ENCODE results near the gene HNRNPR.
A peak's percentile ranks its signal among the peaks of the same experiment; 100 is the strongest.

HNRNPR gene

GRCh38 chr1:23368562-23369334, 24.7 kb upstream of the HNRNPR start:
- peak; percentile 91 for DNase-seq (ENCODE audit: low read depth)

- peak; percentile 99 for DNase-seq (ENCODE audit: low read depth)
These were observed 23.9 kb upstream of the HNRNPR start for GRCh38 chr1:23367791-23368561.

- DNase-seq (ENCODE audit: low read depth), result no peak
These were observed 23.3 kb upstream of the HNRNPR start for GRCh38 chr1:23367451-23367790.

DNA sequence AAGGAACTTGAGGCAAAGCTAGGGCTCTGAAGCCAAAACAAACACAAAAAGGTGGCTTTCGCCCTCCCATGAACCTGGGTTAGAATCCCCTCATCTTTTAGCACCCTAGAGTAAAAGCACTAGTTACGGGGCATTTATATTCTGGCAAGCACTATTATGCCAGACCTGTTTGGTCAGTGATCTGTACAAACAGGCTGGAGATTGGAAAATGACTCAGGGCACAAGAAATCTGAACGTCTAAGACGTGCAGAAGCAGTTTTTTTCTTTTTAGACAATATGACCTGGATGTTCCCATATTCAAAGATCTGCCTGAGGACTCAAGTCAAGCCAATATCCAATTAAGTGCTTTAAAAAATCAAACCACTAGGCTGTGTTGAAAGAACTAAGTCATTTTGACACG, 22.5 kb upstream of the HNRNPR start:
- no peak for DNase-seq (ENCODE audit: low read depth)

DNA sequence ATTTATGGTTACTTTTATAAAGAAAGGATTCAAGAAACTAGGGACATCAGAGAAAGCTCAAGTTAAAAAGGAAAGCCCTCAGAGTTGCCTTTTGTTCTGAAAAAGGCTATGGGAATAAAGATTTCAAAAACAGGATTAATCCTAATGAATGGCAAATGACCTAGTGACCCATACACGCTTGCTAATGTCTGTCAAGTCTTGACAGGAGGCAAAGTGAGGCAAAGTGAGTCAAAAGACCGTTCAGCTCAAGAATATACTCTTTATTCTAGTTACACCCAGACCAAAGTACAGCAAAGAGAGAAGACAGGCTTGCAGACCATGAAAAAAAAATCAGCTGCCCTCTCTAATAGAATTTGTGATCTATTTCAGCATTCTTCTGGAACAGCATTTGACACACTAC, 22.1 kb upstream of the HNRNPR start:
- no peak for DNase-seq (ENCODE audit: low read depth)

DNA sequence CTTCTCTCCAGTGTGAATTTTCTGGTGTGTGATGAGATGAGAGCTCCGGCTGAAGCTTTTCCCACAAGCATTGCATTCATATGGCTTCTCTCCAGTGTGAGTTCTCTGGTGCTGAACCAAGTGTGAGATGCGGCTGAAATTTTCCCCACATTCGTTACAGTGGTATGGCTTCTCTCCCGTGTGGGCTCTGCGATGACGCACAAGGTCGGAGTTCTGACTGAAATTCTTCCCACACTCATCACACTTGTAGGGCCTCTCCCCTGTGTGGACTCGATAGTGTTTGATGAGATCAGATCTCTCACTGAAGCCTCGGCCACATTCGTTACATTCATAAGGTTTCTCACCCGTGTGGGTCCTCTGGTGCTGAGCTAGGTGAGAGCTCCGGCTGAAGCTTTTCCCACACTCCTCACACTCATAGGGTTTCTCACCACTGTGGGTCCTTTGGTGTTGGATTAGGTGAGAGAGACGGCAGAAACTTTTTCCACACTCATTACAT, 18.2 kb upstream of the HNRNPR start:
- DNase-seq (ENCODE audit: low read depth), result peak; percentile 21

DNA sequence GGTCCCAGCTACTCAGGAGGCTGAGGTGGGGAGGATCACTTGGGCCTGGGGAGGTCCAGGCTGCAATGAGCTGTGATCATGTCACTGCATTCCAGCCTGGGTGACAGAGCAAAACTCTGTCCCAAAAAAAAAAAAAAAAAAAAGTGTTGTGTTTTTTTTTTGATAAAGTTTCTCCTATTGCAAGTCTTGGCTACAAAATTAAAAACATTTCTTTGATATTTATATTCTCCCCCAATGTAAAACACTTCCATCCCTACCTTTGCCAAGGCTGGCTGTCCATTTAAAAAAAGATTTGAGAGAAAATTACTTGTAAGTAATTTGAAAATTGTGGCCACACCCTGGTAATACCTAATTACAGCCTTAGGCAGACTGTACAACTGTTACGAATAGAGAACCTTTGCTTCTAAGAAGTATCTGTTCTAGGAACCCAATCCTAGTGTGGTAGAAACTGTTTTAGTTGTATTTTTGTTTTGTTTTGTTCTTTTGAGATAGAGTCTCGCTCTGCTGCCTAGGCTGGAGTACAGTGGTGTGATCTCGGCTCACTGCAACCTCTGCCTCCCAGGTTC, 14.3 kb upstream of the HNRNPR start:
- DNase-seq (ENCODE audit: low read depth), result no peak

- no peak for DNase-seq (ENCODE audit: low read depth)
These were observed 13.2 kb upstream of the HNRNPR start for GRCh38 chr1:23357138-23357908.

- DNase-seq (ENCODE audit: low read depth), result no peak
These were observed 12.5 kb upstream of the HNRNPR start for GRCh38 chr1:23356471-23357137.

DNA sequence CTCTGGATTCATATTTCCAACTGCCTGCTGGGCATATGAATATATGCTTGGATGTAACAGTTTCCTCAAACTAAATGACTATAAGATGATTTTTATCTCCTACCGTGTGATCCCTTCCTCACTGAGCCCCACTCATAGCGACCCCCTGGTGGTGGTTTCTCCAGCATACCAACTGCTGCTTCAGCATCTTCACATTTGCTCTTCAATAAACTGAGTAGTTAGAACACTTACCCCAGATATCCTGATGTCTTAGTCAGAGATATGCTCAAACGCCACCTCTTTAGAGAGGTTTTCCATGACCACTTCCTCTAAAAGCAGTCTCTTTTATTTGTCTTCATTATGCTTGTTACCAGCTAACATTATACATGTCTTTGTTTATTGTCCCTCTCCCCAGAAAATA, 10.2 kb upstream of the HNRNPR start:
- DNase-seq (ENCODE audit: low read depth), result no peak

DNA sequence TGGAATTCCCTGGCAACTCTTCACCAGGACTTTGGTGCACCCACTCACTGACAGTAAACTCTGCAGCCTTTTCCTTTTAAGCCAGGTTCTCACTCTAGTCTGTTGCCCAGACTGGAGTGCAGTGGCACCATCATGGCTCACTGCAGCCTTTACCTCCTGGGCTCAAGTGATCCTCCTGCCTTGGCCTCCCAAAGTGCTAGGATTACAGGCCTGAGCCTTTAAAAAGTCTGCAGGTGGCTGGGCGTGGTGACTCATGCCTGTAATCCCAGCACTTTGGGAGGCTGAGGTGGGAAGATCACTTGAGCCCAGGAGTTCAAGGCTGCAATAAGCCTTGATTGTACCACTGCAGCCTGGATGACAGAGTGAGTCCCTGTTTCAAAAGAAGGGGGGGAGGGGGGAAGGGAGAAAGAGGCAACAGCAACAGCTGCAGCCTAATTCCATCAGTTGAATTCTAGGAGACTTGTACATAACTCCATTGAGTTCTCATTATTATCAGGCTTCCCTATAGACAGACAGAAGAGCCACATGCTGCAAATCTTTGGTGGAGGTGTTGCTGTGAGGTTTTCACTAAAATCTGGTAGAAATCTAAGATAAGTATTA, 8.1 kb upstream of the HNRNPR start:
- no peak for DNase-seq (ENCODE audit: low read depth)

DNA sequence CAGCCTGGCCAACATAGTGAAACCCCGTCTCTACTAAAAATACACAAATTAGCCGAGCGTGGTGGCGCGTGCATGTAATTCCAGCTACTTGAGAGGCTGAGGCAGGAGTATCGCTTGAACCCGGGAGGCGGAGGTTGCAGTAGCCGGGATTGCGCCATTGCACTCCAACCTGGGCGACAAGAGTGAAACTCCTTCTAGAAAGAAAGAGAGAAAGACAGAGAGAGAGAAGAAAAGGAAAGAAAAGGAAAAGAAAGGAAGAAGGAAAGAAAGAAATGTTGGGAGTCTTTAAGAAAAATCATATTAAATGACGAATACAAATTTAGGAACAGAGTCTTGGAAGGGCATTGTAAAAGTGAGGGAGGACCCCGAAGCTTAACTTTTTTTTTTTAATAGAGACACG, 1.8 kb upstream of the HNRNPR start:
- no peak for DNase-seq (ENCODE audit: low read depth)

- DNase-seq (ENCODE audit: low read depth), result no peak
These were observed 946 bp upstream of the HNRNPR start for GRCh38 chr1:23344987-23345472.

DNA sequence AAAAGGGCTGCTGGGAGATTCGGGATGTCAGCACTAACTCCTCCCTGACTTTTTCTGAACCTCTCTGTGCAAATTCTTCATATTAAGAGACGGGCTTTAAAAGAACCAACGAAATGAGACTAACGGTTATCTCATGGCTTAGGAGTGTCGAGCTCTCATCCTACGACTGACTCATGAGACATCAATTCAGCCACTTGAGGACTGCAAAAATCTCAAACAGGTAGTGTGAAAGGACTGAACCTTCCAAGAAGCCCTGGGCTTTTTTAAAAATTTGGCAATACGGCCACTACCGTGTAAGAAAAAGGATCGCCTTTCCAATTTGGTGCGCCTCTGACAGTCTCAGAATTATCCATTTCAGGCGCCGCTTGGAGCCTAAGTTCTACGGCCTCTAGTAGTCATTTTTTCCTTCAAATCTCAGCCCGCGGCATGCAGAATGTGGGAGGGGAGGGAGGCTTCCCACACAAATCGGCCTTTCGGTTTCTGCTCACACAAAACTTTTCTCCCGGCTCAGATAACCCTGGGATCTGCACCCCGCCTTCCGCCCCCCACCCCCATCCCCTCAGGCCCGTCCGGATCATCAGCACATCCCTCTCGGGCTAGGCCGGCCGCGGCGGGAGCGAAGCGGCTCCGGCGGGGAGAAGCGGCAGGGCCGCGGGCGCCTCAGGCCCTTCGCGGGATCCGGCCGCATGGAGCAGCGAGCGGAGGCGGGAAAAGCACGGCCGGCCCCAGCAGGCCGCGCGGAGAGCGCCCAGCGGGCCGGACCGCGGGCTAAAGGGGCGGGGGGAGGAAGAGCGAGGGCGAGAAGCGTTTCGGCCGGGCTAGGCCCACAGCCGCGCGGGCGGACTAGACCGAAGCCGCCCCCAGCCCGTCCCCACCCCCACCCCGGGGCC, 618 bp downstream of the HNRNPR start:
- peak; percentile 90 for DNase-seq (ENCODE audit: low read depth)

DNA sequence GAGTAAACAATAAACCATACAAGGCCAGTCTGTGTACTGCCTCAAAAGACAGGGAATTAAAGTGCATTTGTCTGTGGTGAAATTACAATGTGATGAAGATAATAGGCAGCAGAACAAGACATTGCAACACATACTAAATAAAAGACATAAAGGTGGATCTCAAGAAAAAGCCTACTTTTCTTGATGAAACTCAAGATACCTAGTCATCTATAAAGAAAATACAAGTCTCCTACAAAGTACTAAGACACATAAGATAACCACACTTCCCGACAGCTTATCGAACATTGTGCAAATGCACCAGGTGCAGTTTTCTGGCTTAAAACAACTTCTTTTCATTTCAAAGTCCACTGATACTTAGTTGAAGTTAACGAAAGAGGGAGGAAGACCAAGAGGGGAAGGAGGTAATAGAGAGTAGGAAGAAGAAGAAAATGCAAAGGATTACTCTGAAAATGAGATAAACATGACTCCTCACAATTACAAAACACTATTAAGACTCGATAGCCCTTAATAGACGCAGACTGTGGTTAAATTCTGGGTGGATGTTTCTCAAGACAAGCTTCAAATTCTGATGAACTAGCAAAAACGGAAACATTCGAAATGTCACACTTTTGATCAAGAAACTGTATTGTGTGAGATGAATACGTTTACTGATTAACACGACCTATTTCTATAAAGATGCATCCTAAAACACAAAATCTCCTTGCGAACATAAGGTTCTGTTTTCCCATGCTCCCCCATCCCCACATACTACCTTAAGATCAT, 2.0 kb downstream of the HNRNPR start:
- DNase-seq (ENCODE audit: low read depth), result peak; percentile 54

DNA sequence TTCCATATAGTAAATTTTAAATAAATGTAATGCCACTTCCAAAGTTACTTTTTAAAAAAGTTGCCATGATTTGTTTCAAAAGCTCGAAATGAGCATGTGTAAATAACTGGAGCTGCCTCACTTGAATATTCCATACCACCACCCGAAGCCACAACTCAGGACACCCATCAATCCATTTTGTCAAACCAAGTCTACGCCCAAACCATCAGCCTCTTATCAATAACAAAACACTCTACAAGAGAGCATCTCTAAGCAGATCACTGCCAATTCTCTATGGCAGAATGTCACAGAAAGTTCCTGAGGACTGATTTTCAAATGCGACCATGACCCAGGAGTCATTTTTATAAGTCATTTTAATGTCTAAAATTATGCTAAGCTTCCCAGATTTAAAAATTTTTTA, 4.5 kb downstream of the HNRNPR start:
- DNase-seq (ENCODE audit: low read depth), result no peak

DNA sequence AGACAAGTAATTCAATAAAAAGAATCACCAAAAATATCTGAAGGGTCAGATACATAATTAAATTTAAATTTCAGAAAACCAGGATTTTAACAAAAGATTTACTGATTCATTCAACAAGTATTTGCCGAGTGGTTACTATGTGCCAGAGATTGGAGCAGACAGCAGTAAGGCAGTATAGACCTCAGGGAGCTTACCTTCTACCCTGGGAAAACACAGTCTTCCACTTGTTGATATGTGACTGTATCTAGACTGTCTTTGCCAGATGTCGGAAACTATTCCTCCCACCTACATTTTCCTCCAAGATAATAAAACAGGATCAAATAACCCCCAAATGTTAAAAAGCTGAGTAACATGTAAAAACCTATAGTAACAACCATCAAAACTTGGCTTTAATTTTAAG, 6.2 kb downstream of the HNRNPR start:
- peak; percentile 33 for DNase-seq (ENCODE audit: low read depth)

GRCh38 chr1:23331713-23332112, 12.4 kb downstream of the HNRNPR start:
- DNase-seq (ENCODE audit: low read depth), result no peak

GRCh38 chr1:23330846-23331245, 13.2 kb downstream of the HNRNPR start:
- DNase-seq (ENCODE audit: low read depth), result peak; percentile 22

All from iris pigment epithelial cell (primary cell).